Right lobe of liver (tissue), 6 donors: ENCODE data around the gene DCST1. TPM values are rescaled to one million over a fixed set of nuclear protein-coding genes. Genes with fewer than 3 reads are reported as not detected.

Source experiments
- ATAC-seq, 4 donors: fragments of 200-7000 bp; cut with Tn5 transposase; one replicate each; pipeline ENCODE4 v1.9.1; 2020; ENCODE audit warnings: mild to moderate bottlenecking in 4 of 4, moderate library complexity in 4 of 4
- DNase-seq, 3 donors: peaks; one replicate each; pipeline ENCODE4 v3.0.0-alpha.2; 2020
- H3K27ac ChIP-seq, 3 donors: fragments of 200-600 bp; one replicate each; pipeline ENCODE4 v1.8.0; 2022
- H3K27me3 ChIP-seq, 2 donors: fragments of 200-600 bp; one replicate each; pipeline ENCODE4 v1.8.0; 2022
- H3K36me3 ChIP-seq, 4 donors: fragments of 200-600 bp; sonication (generic) in 1 of 4; one replicate each; pipeline versions ENCODE4 v1.5.1 to v1.8.0; 2017 to 2022; ENCODE audit warnings: control low read depth in 1 of 4
- H3K4me1 ChIP-seq, 4 donors: fragments of 200-600 bp; sonication (generic) in 1 of 4; one replicate each; pipeline versions ENCODE4 v1.5.1 to v1.8.0; 2017 to 2022; ENCODE audit warnings: control low read depth in 1 of 4
- H3K4me3 ChIP-seq, 3 donors: fragments of 200-600 bp; one replicate each; pipeline ENCODE4 v1.8.0; 2022
- H3K9me3 ChIP-seq, 4 donors: fragments of 200-600 bp; sonication (generic) in 1 of 4; one replicate each; pipeline versions ENCODE4 v1.5.1 to v1.8.0; 2017 to 2022; ENCODE audit warnings: control low read depth in 1 of 4
- CTCF ChIP-seq, 4 donors: fragments of 200-600 bp in 3 of 4; fragments of 450-650 bp in 1 of 4; IDR thresholded peaks; one replicate each; pipeline versions ENCODE4 v1.5.1 to v1.8.0; 2016 to 2022; ENCODE audit warnings: antibody characterized with exemption in 4 of 4, mild to moderate bottlenecking in 2 of 4
- POLR2A ChIP-seq: fragments of 450-650 bp; IDR thresholded peaks from one replicate; pipeline ENCODE4 v1.6.1; 2017; ENCODE audit warnings: antibody characterized with exemption, mild to moderate bottlenecking
- WGBS: methylation state at CpG from one replicate; pipeline ENCODE4 v1.1.6; 2018; ENCODE audit warnings: low coverage, low lambda C conversion rate; ENCODE audit not compliant: insufficient coverage; ENCODE audit errors: missing lambda C conversion rate; 5-methylcytosine and 5-hydroxymethylcytosine counted together
- intact Hi-C, 2 donors: fragments of 100-400 bp; cut with DNase I; formaldehyde crosslinking; loops; one replicate each; pipeline versions ENCODE4 v1.11.2 to v1.14.1; 2022
- total RNA-seq, 6 experiments: library from RNA; depleted of rRNA in 2 of 6; stranded (reverse); fragments of >200 nt in 2 of 6; fragmentation: NEBNext Ultra II Directional in 3 of 6; extraction: Animal tissue kit (Norgen Biotek cat#: 25700) in 3 of 6; gene quantifications; one replicate each; pipeline versions ENCODE4 v1.1.0 to v1.2.4, GENCODE V29; 2016 to 2023
- donor health status: DM: no; HTN: yes; CAD: no.
- donor health status: DM: no; HTN: no; CAD: no.
- donor health status: DM: no; HTN: no; CAD: no.
- donor health status: DM: no; HTN: yes; CAD: no.
- donor health status: DM: no; HTN: yes; CAD: no.

DCST1 gene
- total RNA-seq, 6 experiments from 2014 or later = not detected

- DNase-seq (no peak), ATAC-seq (no peak)
- Histone ChIP-seq H3K4me3 (no peak overlapping the region), H3K27ac (no peak overlapping the region), H3K27me3 (peaks cover 6 to 11% of the 10 kb centered on the region in 2 donors), H3K9me3 (no peaks in the 10 kb centered on the region), H3K4me1 (peaks cover 0 to 34% (median 16%) of the 10 kb centered on the region in 4 donors), H3K36me3 (no peaks in the 10 kb centered on the region)
- WGBS = 68% methylated on average over 5 of the region's 8 CpGs
- TF ChIP-seq POLR2A (no peak), CTCF (IDR thresholded peaks at IDR 0.05) (no peak)
- intact Hi-C loops = no loop called here
Observed at GRCh38 chr1:155086856-155087535, 53.4 kb downstream of the DCST1 start.

GRCh38 chr1:155091071-155092051, 57.7 kb downstream of the DCST1 start:
- H3K4me1 ChIP-seq = peaks cover 0 to 25% (median 11%) of the 10 kb centered on the region in 4 donors
- DNase-seq (peak; percentile 82 to 88 (median 86)), ATAC-seq (peak; percentile 76 to 89 (median 88))
- H3K4me3 ChIP-seq = peak overlapping the region; percentile 0 to 42 (median 28)
- 36% methylated on average over 11 of the region's 29 CpGs for WGBS
- H3K36me3 ChIP-seq = no peaks in the 10 kb centered on the region
- TF ChIP-seq CTCF (IDR thresholded peaks at IDR 0.05) (peak; percentile 97 to 100 (median 98)), POLR2A (no peak)
- H3K27me3 ChIP-seq = no peaks in the 10 kb centered on the region
- intact Hi-C loops = loop anchor here (5.0 kb wide), 1 partner anchor 76 kb away; no protein-coding TSS in a partner anchor
- peak overlapping the region; percentile 39 to 79 (median 57) for H3K27ac ChIP-seq
- H3K9me3 ChIP-seq = no peaks in the 10 kb centered on the region

- ATAC-seq (peak in 2 of 4 donors; percentile 2 to 21), DNase-seq (no peak)
- peak overlapping the region in 1 of 3 donors; percentile 79 for H3K27ac ChIP-seq
- peaks cover 0 to 25% (median 11%) of the 10 kb centered on the region in 4 donors for H3K4me1 ChIP-seq
- no peaks in the 10 kb centered on the region for H3K27me3 ChIP-seq
- no peaks in the 10 kb centered on the region for H3K9me3 ChIP-seq
- H3K4me3 ChIP-seq = peak overlapping the region in 1 of 3 donors; percentile 42
- no peaks in the 10 kb centered on the region for H3K36me3 ChIP-seq
- TF ChIP-seq POLR2A (no peak), CTCF (IDR thresholded peaks at IDR 0.05) (no peak)
- intact Hi-C loops = loop anchor here (5.0 kb wide), 1 partner anchor 75 kb away; no protein-coding TSS in a partner anchor
- WGBS = 66% methylated on average over 3 of the region's 6 CpGs
Observed at GRCh38 chr1:155092131-155092530, 58.5 kb downstream of the DCST1 start.

GRCh38 chr1:155092641-155093040, 59.0 kb downstream of the DCST1 start:
- DNase-seq = no peak
- no peak for ATAC-seq
- peaks cover 0 to 25% (median 11%) of the 10 kb centered on the region in 4 donors for H3K4me1 ChIP-seq

More at GRCh38 chr1:155092641-155093040, 59.0 kb downstream of the DCST1 start:
- no peaks in the 10 kb centered on the region for H3K27me3 ChIP-seq
- H3K27ac ChIP-seq = peak overlapping the region in 1 of 3 donors; percentile 21
- H3K9me3 ChIP-seq = no peaks in the 10 kb centered on the region
- intact Hi-C loops = loop anchor here (5.0 kb wide), 1 partner anchor 75 kb away; no protein-coding TSS in a partner anchor
- TF ChIP-seq CTCF (IDR thresholded peaks at IDR 0.05) (no peak), POLR2A (no peak)
- 97% methylated on average over 7 of the region's 12 CpGs for WGBS
- no peaks in the 10 kb centered on the region for H3K36me3 ChIP-seq
- no peak overlapping the region for H3K4me3 ChIP-seq
